CD4-positive, CD25-positive, alpha-beta regulatory T cell (primary cell): ENCODE results near the gene SIRT2. TPM values are rescaled to one million over a fixed set of nuclear protein-coding genes. Genes with fewer than 3 reads are reported as not detected.
A peak's percentile ranks its signal among the peaks of the same experiment; 100 is the strongest.

Experiments
- ATAC-seq, 2 donors: fragments of 150-1000 bp; cut with Tn5 transposase; one replicate each; pipeline ENCODE4 v1.10.0; 2021; ENCODE audit warnings: low read depth in 2 of 2, moderate number of reproducible peaks in 2 of 2, moderate library complexity in 1 of 2
- DNase-seq, 3 donors: peaks; one replicate each; pipeline versions ENCODE4 v3.0.0 to v3.0.0-alpha.2; 2012 to 2022; ENCODE audit warnings: mixed read lengths in 1 of 3
- H3K27ac ChIP-seq: one replicate; pipeline ENCODE4 v1.7.0; 2013; ENCODE audit warnings: mild to moderate bottlenecking, low read length; ENCODE audit not compliant: insufficient read depth, poor library complexity, severe bottlenecking
- H3K27me3 ChIP-seq: one replicate; pipeline ENCODE4 v1.7.0; 2013; ENCODE audit warnings: low read length; ENCODE audit not compliant: control insufficient read depth, insufficient read depth
- H3K36me3 ChIP-seq: one replicate; pipeline ENCODE4 v1.7.0; 2013; ENCODE audit warnings: mild to moderate bottlenecking, low read length, moderate library complexity; ENCODE audit not compliant: control insufficient read depth, insufficient read depth
- H3K4me1 ChIP-seq: 2 replicates; pipeline ENCODE4 v1.7.0; 2013; ENCODE audit warnings: mild to moderate bottlenecking, low read length; ENCODE audit not compliant: insufficient read depth, control insufficient read depth, poor library complexity, severe bottlenecking
- H3K4me3 ChIP-seq: one replicate; pipeline ENCODE4 v1.7.0; 2013; ENCODE audit warnings: low read depth, mild to moderate bottlenecking, low read length, moderate library complexity
- H3K9me3 ChIP-seq, 2 experiments: 1 replicate in 1 of 2; 2 replicates in 1 of 2; pipeline ENCODE4 v1.7.0; 2013; ENCODE audit warnings: low read length in 2 of 2, mild to moderate bottlenecking in 1 of 2, moderate library complexity in 1 of 2; ENCODE audit not compliant: control insufficient read depth in 2 of 2
- H3K27ac Mint-ChIP-seq, 3 donors: one replicate each; pipeline ENCODE4 v1.8.0; 2020 to 2022; ENCODE audit warnings: mild to moderate bottlenecking in 3 of 3, mixed read lengths in 3 of 3, moderate library complexity in 2 of 3
- H3K27me3 Mint-ChIP-seq: one replicate; pipeline ENCODE4 v1.8.0; 2022; ENCODE audit warnings: mild to moderate bottlenecking, mixed read lengths
- H3K36me3 Mint-ChIP-seq: one replicate; pipeline ENCODE4 v1.8.0; 2020; ENCODE audit warnings: mixed read lengths
- H3K4me1 Mint-ChIP-seq, 4 donors: one replicate each; pipeline ENCODE4 v1.8.0; 2020 to 2022; ENCODE audit warnings: mixed read lengths in 4 of 4, mild to moderate bottlenecking in 1 of 4
- H3K4me3 Mint-ChIP-seq, 4 donors: one replicate each; pipeline ENCODE4 v1.8.0; 2020 to 2022; ENCODE audit warnings: mild to moderate bottlenecking in 4 of 4, mixed read lengths in 4 of 4, moderate library complexity in 3 of 4
- H3K9me3 Mint-ChIP-seq, 7 donors: one replicate each; pipeline ENCODE4 v1.8.0; 2020 to 2022; ENCODE audit warnings: mixed read lengths in 7 of 7, mild to moderate bottlenecking in 3 of 7, moderate library complexity in 2 of 7
- polyA plus RNA-seq, 4 donors: library from polyadenylated mRNA; unstranded; fragments of 300-500 nt; fragmentation: Illumina TruSeq; gene quantifications; one replicate each; pipeline ENCODE4 v1.2.3, GENCODE V29; 2021
- total RNA-seq: library from RNA; stranded (reverse); gene quantifications from one replicate; pipeline ENCODE4 v1.2.3, GENCODE V29; 2022

Gene SIRT2
- total and polyA plus RNA-seq, 5 donors from 2014 or later: 33.8 to 78.4 (median 49.0) TPM

GRCh38 chr19:38900202-38900629, 798 bp upstream of the SIRT2 start:
- Histone ChIP-seq H3K36me3 (peaks cover 8% of the 10 kb centered on the region), H3K27ac (peak overlapping the region; percentile 99), H3K27me3 (no peaks in the 10 kb centered on the region), H3K9me3 (no peaks in the 10 kb centered on the region), H3K4me1 (peaks cover 32% of the 10 kb centered on the region), H3K4me3 (peak overlapping the region; percentile 92)
- peaks cover 0 to 1% (median 0%) of the 10 kb centered on the region in 7 donors for H3K9me3 Mint-ChIP-seq
- peak overlapping the region; percentile 95 to 97 (median 96) for H3K27ac Mint-ChIP-seq
- ATAC-seq (no peak), DNase-seq (no peak)
- peaks cover 6 to 63% (median 32%) of the 10 kb centered on the region in 4 donors for H3K4me1 Mint-ChIP-seq
- H3K36me3 Mint-ChIP-seq: peaks cover 12% of the 10 kb centered on the region
- peak overlapping the region; percentile 91 to 99 (median 95) for H3K4me3 Mint-ChIP-seq
- H3K27me3 Mint-ChIP-seq: no peaks in the 10 kb centered on the region

GRCh38 chr19:38898788-38899446, 501 bp downstream of the SIRT2 start:
- Histone ChIP-seq H3K36me3 (peaks cover 2% of the 10 kb centered on the region), H3K4me3 (peak overlapping the region; percentile 90), H3K27me3 (no peaks in the 10 kb centered on the region), H3K4me1 (peaks cover 32% of the 10 kb centered on the region), H3K27ac (peak overlapping the region; percentile 99), H3K9me3 (no peaks in the 10 kb centered on the region)
- Mint-ChIP-seq H3K27me3 (no peaks in the 10 kb centered on the region), H3K4me1 (peaks cover 6 to 59% (median 29%) of the 10 kb centered on the region in 4 donors), H3K36me3 (peaks cover 3% of the 10 kb centered on the region), H3K4me3 (peak overlapping the region; percentile 91 to 99 (median 95)), H3K9me3 (peaks cover 0 to 1% (median 0%) of the 10 kb centered on the region in 7 donors), H3K27ac (peak overlapping the region; percentile 93 to 99 (median 97))
- ATAC-seq: peak in 1 of 2 donors; percentile 0
- DNase-seq: no peak

GRCh38 chr19:38894968-38895367, 4.5 kb downstream of the SIRT2 start:
- no peaks in the 10 kb centered on the region for H3K27me3 Mint-ChIP-seq
- ATAC-seq: no peak
- no peaks in the 10 kb centered on the region for H3K9me3 Mint-ChIP-seq
- H3K36me3 Mint-ChIP-seq: peaks cover 5% of the 10 kb centered on the region
- no peaks in the 10 kb centered on the region for H3K27me3 ChIP-seq
- no peak overlapping the region for H3K4me3 ChIP-seq
- no peak overlapping the region for H3K4me3 Mint-ChIP-seq
- peaks cover 0 to 33% (median 15%) of the 10 kb centered on the region in 4 donors for H3K4me1 Mint-ChIP-seq
- H3K27ac ChIP-seq: no peak overlapping the region
- H3K9me3 ChIP-seq: no peaks in the 10 kb centered on the region
- peaks cover 14% of the 10 kb centered on the region for H3K36me3 ChIP-seq
- peak overlapping the region in 1 of 3 donors; percentile 65 for H3K27ac Mint-ChIP-seq
- peaks cover 15% of the 10 kb centered on the region for H3K4me1 ChIP-seq
- DNase-seq: no peak

- peaks cover 6% of the 10 kb centered on the region for H3K4me1 ChIP-seq
- H3K4me3 ChIP-seq: no peak overlapping the region
- Mint-ChIP-seq H3K4me3 (no peak overlapping the region), H3K9me3 (no peaks in the 10 kb centered on the region), H3K4me1 (peaks cover 0 to 21% (median 7%) of the 10 kb centered on the region in 4 donors), H3K27ac (no peak overlapping the region), H3K27me3 (no peaks in the 10 kb centered on the region), H3K36me3 (peaks cover 5% of the 10 kb centered on the region)
- no peaks in the 10 kb centered on the region for H3K27me3 ChIP-seq
- no peak overlapping the region for H3K27ac ChIP-seq
- H3K36me3 ChIP-seq: peaks cover 29% of the 10 kb centered on the region
- DNase-seq (no peak), ATAC-seq (no peak)
- no peaks in the 10 kb centered on the region for H3K9me3 ChIP-seq
Observed at GRCh38 chr19:38893341-38893771, 6.1 kb downstream of the SIRT2 start.

- DNase-seq: no peak
Observed at GRCh38 chr19:38892841-38893240, 6.6 kb downstream of the SIRT2 start.

GRCh38 chr19:38891771-38892170, 7.6 kb downstream of the SIRT2 start:
- H3K9me3 ChIP-seq: no peaks in the 10 kb centered on the region
- H3K27me3 ChIP-seq: no peaks in the 10 kb centered on the region
- peaks cover 3% of the 10 kb centered on the region for H3K4me1 ChIP-seq
- DNase-seq: no peak
- H3K4me3 Mint-ChIP-seq: no peak overlapping the region
- no peak overlapping the region for H3K27ac ChIP-seq
- H3K9me3 Mint-ChIP-seq: no peaks in the 10 kb centered on the region
- peaks cover 5% of the 10 kb centered on the region for H3K36me3 Mint-ChIP-seq
- no peaks in the 10 kb centered on the region for H3K27me3 Mint-ChIP-seq
- no peak overlapping the region for H3K4me3 ChIP-seq
- H3K27ac Mint-ChIP-seq: no peak overlapping the region
- H3K36me3 ChIP-seq: peaks cover 31% of the 10 kb centered on the region
- no peak for ATAC-seq
- H3K4me1 Mint-ChIP-seq: peaks cover 0 to 17% (median 4%) of the 10 kb centered on the region in 4 donors

More at GRCh38 chr19:38892841-38893240, 6.6 kb downstream of the SIRT2 start:
- no peaks in the 10 kb centered on the region for H3K27me3 Mint-ChIP-seq
- H3K27ac ChIP-seq: no peak overlapping the region
- no peaks in the 10 kb centered on the region for H3K9me3 ChIP-seq
- H3K9me3 Mint-ChIP-seq: no peaks in the 10 kb centered on the region
- ATAC-seq: no peak
- H3K4me3 ChIP-seq: no peak overlapping the region
- peaks cover 3% of the 10 kb centered on the region for H3K4me1 ChIP-seq
- peaks cover 31% of the 10 kb centered on the region for H3K36me3 ChIP-seq
- H3K4me1 Mint-ChIP-seq: peaks cover 0 to 21% (median 5%) of the 10 kb centered on the region in 4 donors
- peaks cover 5% of the 10 kb centered on the region for H3K36me3 Mint-ChIP-seq
- H3K27me3 ChIP-seq: no peaks in the 10 kb centered on the region
- peak overlapping the region in 1 of 3 donors; percentile 48 for H3K27ac Mint-ChIP-seq
- peak overlapping the region in 1 of 4 donors; percentile 30 for H3K4me3 Mint-ChIP-seq

GRCh38 chr19:38890686-38891085, 8.7 kb downstream of the SIRT2 start:
- H3K36me3 ChIP-seq: peaks cover 31% of the 10 kb centered on the region
- ATAC-seq (no peak), DNase-seq (no peak)
- peaks cover 5% of the 10 kb centered on the region for H3K36me3 Mint-ChIP-seq
- no peak overlapping the region for H3K27ac ChIP-seq
- no peak overlapping the region for H3K27ac Mint-ChIP-seq
- no peaks in the 10 kb centered on the region for H3K27me3 ChIP-seq
- peaks cover 3% of the 10 kb centered on the region for H3K4me1 ChIP-seq
- no peak overlapping the region for H3K4me3 ChIP-seq
- no peaks in the 10 kb centered on the region for H3K9me3 ChIP-seq
- no peaks in the 10 kb centered on the region for H3K27me3 Mint-ChIP-seq
- H3K4me1 Mint-ChIP-seq: peaks cover 0 to 14% (median 4%) of the 10 kb centered on the region in 4 donors
- H3K4me3 Mint-ChIP-seq: no peak overlapping the region
- H3K9me3 Mint-ChIP-seq: no peaks in the 10 kb centered on the region

GRCh38 chr19:38889803-38890202, 9.6 kb downstream of the SIRT2 start:
- Mint-ChIP-seq H3K9me3 (no peaks in the 10 kb centered on the region), H3K4me1 (peaks cover 0 to 13% (median 2%) of the 10 kb centered on the region in 4 donors), H3K27ac (peak overlapping the region in 1 of 3 donors; percentile 89), H3K27me3 (no peaks in the 10 kb centered on the region), H3K36me3 (peaks cover 5% of the 10 kb centered on the region), H3K4me3 (peak overlapping the region in 1 of 4 donors; percentile 25)
- Histone ChIP-seq H3K36me3 (peaks cover 31% of the 10 kb centered on the region), H3K9me3 (no peaks in the 10 kb centered on the region), H3K4me1 (peaks cover 3% of the 10 kb centered on the region), H3K27ac (no peak overlapping the region), H3K27me3 (no peaks in the 10 kb centered on the region), H3K4me3 (no peak overlapping the region)
- DNase-seq (no peak), ATAC-seq (no peak)
